Erythroblast (primary cell): ENCODE measurements around the gene ANKRD13B.

Experiments used
- GATA1 ChIP-seq: IDR thresholded peaks from 2 replicates; pipeline ENCODE4 v1.6.1; 2011; ENCODE audit warnings: low read depth, mild to moderate bottlenecking, control low read depth, low read length, moderate library complexity
- POLR2A ChIP-seq: IDR thresholded peaks from 2 replicates; pipeline ENCODE4 v1.6.1; 2011; ENCODE audit warnings: mild to moderate bottlenecking, low read length

- TF ChIP-seq POLR2A, result no peak
- TF ChIP-seq GATA1, result no peak
Measured at GRCh38 chr17:29573871-29574731, 18.8 kb upstream of the ANKRD13B start.
